Parathyroid adenoma (tissue), 2 donors: Measurements from ENCODE around the gene SYNDIG1.

Experiments used
- H2AFZ ChIP-seq: fragments of 300-600 bp; sonication (generic); one replicate; pipeline ENCODE4 v1.7.0; 2017; ENCODE audit warnings: antibody characterized with exemption, mild to moderate bottlenecking
- H3K27ac ChIP-seq: fragments of 300-600 bp; sonication (generic); one replicate; pipeline ENCODE4 v1.7.0; 2017
- H3K27me3 ChIP-seq: fragments of 300-600 bp; sonication (generic); one replicate; pipeline ENCODE4 v1.7.0; 2017; ENCODE audit warnings: low read length; ENCODE audit not compliant: control insufficient read depth, insufficient read depth
- H3K36me3 ChIP-seq: fragments of 300-600 bp; sonication (generic); one replicate; pipeline ENCODE4 v1.7.0; 2017; ENCODE audit warnings: low read length; ENCODE audit not compliant: control insufficient read depth, insufficient read depth
- H3K4me1 ChIP-seq: fragments of 300-600 bp; sonication (generic); one replicate; pipeline ENCODE4 v1.7.0; 2017; ENCODE audit warnings: control low read depth
- H3K4me2 ChIP-seq: fragments of 300-600 bp; sonication (generic); one replicate; pipeline ENCODE4 v1.7.0; 2017; ENCODE audit warnings: low read length
- H3K4me3 ChIP-seq: fragments of 300-600 bp; sonication (generic); one replicate; pipeline ENCODE4 v1.7.0; 2017; ENCODE audit warnings: low read depth, low read length
- H3K79me2 ChIP-seq: fragments of 300-600 bp; sonication (generic); one replicate; pipeline ENCODE4 v1.7.0; 2017; ENCODE audit warnings: control low read depth
- H3K9ac ChIP-seq: fragments of 300-600 bp; sonication (generic); one replicate; pipeline ENCODE4 v1.7.0; 2017; ENCODE audit warnings: mild to moderate bottlenecking
- H3K9me3 ChIP-seq: fragments of 300-600 bp; sonication (generic); one replicate; pipeline ENCODE4 v1.7.0; 2017; ENCODE audit warnings: low read length; ENCODE audit not compliant: control insufficient read depth
- CTCF ChIP-seq: fragments of 300-600 bp; sonication (generic); IDR thresholded peaks from one replicate; pipeline ENCODE4 v1.7.0; 2017; ENCODE audit warnings: antibody characterized with exemption, mild to moderate bottlenecking
- donor health status: primary hyperparathyroidism.

Gene SYNDIG1

GRCh38 chr20:24699321-24700165 is 230.1 kb downstream of the SYNDIG1 start:
- H3K4me3 ChIP-seq: no peak overlapping the region
- peaks cover 7% of the 10 kb centered on the region for H3K4me1 ChIP-seq
- no peak overlapping the region for H2AFZ ChIP-seq
- no peaks in the 10 kb centered on the region for H3K79me2 ChIP-seq
- H3K27ac ChIP-seq: no peak overlapping the region
- TF ChIP-seq CTCF: no peak
- H3K9me3 ChIP-seq: no peaks in the 10 kb centered on the region
- no peak overlapping the region for H3K9ac ChIP-seq
- H3K36me3 ChIP-seq: no peaks in the 10 kb centered on the region
- H3K27me3 ChIP-seq: no peaks in the 10 kb centered on the region
- no peak overlapping the region for H3K4me2 ChIP-seq

- Histone ChIP-seq H3K27me3 (no peaks in the 10 kb centered on the region), H3K27ac (no peak overlapping the region), H2AFZ (no peak overlapping the region), H3K9ac (no peak overlapping the region), H3K9me3 (no peaks in the 10 kb centered on the region), H3K36me3 (no peaks in the 10 kb centered on the region), H3K4me1 (peaks cover 2% of the 10 kb centered on the region), H3K79me2 (no peaks in the 10 kb centered on the region), H3K4me2 (no peak overlapping the region), H3K4me3 (no peak overlapping the region)
- TF ChIP-seq CTCF: no peak
Observed at GRCh38 chr20:24700166-24700860, 230.9 kb downstream of the SYNDIG1 start.

- H3K4me3 ChIP-seq: no peak overlapping the region
- H3K27ac ChIP-seq: no peak overlapping the region
- no peaks in the 10 kb centered on the region for H3K79me2 ChIP-seq
- H3K4me2 ChIP-seq: no peak overlapping the region
- H3K36me3 ChIP-seq: no peaks in the 10 kb centered on the region
- no peaks in the 10 kb centered on the region for H3K4me1 ChIP-seq
- no peaks in the 10 kb centered on the region for H3K9me3 ChIP-seq
- no peak for TF ChIP-seq CTCF
- H3K9ac ChIP-seq: no peak overlapping the region
- H3K27me3 ChIP-seq: no peaks in the 10 kb centered on the region
- no peak overlapping the region for H2AFZ ChIP-seq
Observed at GRCh38 chr20:24701027-24701426, 231.6 kb downstream of the SYNDIG1 start.

GRCh38 chr20:24701668-24702067 is 232.2 kb downstream of the SYNDIG1 start:
- Histone ChIP-seq H3K4me1 (no peaks in the 10 kb centered on the region), H3K27ac (no peak overlapping the region), H3K27me3 (no peaks in the 10 kb centered on the region), H3K4me2 (no peak overlapping the region), H2AFZ (no peak overlapping the region), H3K4me3 (no peak overlapping the region), H3K9ac (no peak overlapping the region), H3K36me3 (no peaks in the 10 kb centered on the region), H3K9me3 (no peaks in the 10 kb centered on the region), H3K79me2 (no peaks in the 10 kb centered on the region)
- no peak for TF ChIP-seq CTCF
